T-cell (primary cell): ENCODE results near the gene POC1B. TPM values are rescaled to one million over a fixed set of nuclear protein-coding genes. Genes with fewer than 3 reads are reported as not detected.

Experiments
- ATAC-seq, 4 experiments: fragments of 200-7000 bp in 3 of 4; fragments of 150-1000 bp in 1 of 4; cut with Tn5 transposase; replicated peaks in 1 of 4; 1 replicate in 3 of 4; 2 replicates in 1 of 4; pipeline ENCODE4 v1.10.0; 2021; ENCODE audit warnings: moderate library complexity in 3 of 4, mild to moderate bottlenecking in 2 of 4, moderate number of reproducible peaks in 1 of 4
- CTCF ChIA-PET, 2 donors: fragments of 300-600 bp; sonication (Branson Sonifier 250); formaldehyde crosslinking; loops; one replicate each; lab custom pipeline; 2022; ENCODE audit warnings: antibody characterized with exemption in 2 of 2; lab: Charles Lee
- POLR2A ChIA-PET, 2 donors: fragments of 300-600 bp; sonication (Branson Sonifier 250); formaldehyde crosslinking; loops; one replicate each; lab custom pipeline; 2022; ENCODE audit warnings: antibody characterized with exemption in 2 of 2; lab: Charles Lee
- DNase-seq, 35 experiments: peaks; one replicate each; pipeline versions ENCODE4 v3.0.0 to v3.0.0-alpha.2; 2013 to 2023
- H3K27ac ChIP-seq: one replicate; pipeline ENCODE4 v1.5.1; 2013; ENCODE audit warnings: low read length
- H3K27me3 ChIP-seq, 2 experiments: replicated peaks in 1 of 2; 1 replicate in 1 of 2; 2 replicates in 1 of 2; pipeline versions ENCODE4 v1.6.1 to v1.7.0; 2013; ENCODE audit warnings: low read length in 1 of 2, mixed read lengths in 1 of 2; ENCODE audit not compliant: control insufficient read depth in 2 of 2, insufficient read depth in 2 of 2; ENCODE audit errors: extremely low read depth in 1 of 2
- H3K36me3 ChIP-seq, 2 donors: 1 replicate in 1 of 2; 2 replicates in 1 of 2; pipeline versions ENCODE4 v1.6.1 to v1.7.0; 2013; ENCODE audit warnings: low read length in 1 of 2; ENCODE audit not compliant: control insufficient read depth in 2 of 2, insufficient read depth in 1 of 2; ENCODE audit errors: extremely low read depth in 1 of 2
- H3K4me1 ChIP-seq, 2 experiments: 1 replicate in 1 of 2; 2 replicates in 1 of 2; pipeline versions ENCODE4 v1.6.1 to v1.7.0; 2013; ENCODE audit warnings: low read length in 2 of 2, mixed read lengths in 1 of 2; ENCODE audit not compliant: insufficient read depth in 2 of 2, control insufficient read depth in 1 of 2; ENCODE audit errors: extremely low read depth in 1 of 2
- H3K4me3 ChIP-seq, 2 donors: 1 replicate in 1 of 2; 2 replicates in 1 of 2; pipeline versions ENCODE4 v1.5.1 to v1.7.0; 2013; ENCODE audit warnings: mild to moderate bottlenecking in 2 of 2, low read length in 1 of 2, moderate library complexity in 1 of 2; ENCODE audit not compliant: control insufficient read depth in 1 of 2; ENCODE audit errors: extremely low read depth in 1 of 2
- H3K9me3 ChIP-seq: 2 replicates; pipeline ENCODE4 v1.7.0; 2013
- H3K27ac Mint-ChIP-seq, 2 donors: one replicate each; pipeline ENCODE4 v1.8.0; 2020 to 2021; ENCODE audit warnings: mild to moderate bottlenecking in 2 of 2, mixed read lengths in 2 of 2
- H3K27me3 Mint-ChIP-seq, 2 donors: one replicate each; pipeline ENCODE4 v1.8.0; 2021 to 2022; ENCODE audit warnings: mixed read lengths in 2 of 2
- H3K36me3 Mint-ChIP-seq: one replicate; pipeline ENCODE4 v1.8.0; 2021; ENCODE audit warnings: mixed read lengths
- H3K4me1 Mint-ChIP-seq, 3 donors: one replicate each; pipeline ENCODE4 v1.8.0; 2020 to 2022; ENCODE audit warnings: mixed read lengths in 3 of 3, mild to moderate bottlenecking in 1 of 3
- H3K4me3 Mint-ChIP-seq, 3 donors: one replicate each; pipeline ENCODE4 v1.8.0; 2020 to 2022; ENCODE audit warnings: mild to moderate bottlenecking in 3 of 3, mixed read lengths in 3 of 3, moderate library complexity in 3 of 3
- H3K9me3 Mint-ChIP-seq, 3 donors: one replicate each; pipeline ENCODE4 v1.8.0; 2020 to 2022; ENCODE audit warnings: mixed read lengths in 3 of 3
- whole genome bisulfite sequencing: methylation state at CpG from one replicate; pipeline ENCODE4 v1.1.5; 2013; ENCODE audit warnings: missing lambda C conversion rate; ENCODE audit not compliant: insufficient coverage; 5-methylcytosine and 5-hydroxymethylcytosine counted together
- total RNA-seq, 35 experiments: library from RNA in 6 of 35; stranded (reverse) in 6 of 35; fragments of 120-200 nt in 1 of 35; gene quantifications; one replicate each; pipeline versions ENCODE4 v1.2.1 to v1.2.4 and lab custom pipeline; 2013 to 2026

POC1B gene
- total RNA-seq, 5 donors from 2014 or later (not counting 1 experiment from before 2014, with no cell fraction given) = 17.2 to 25.5 (median 18.9) TPM

- Mint-ChIP-seq H3K4me3 (no peak overlapping the region), H3K36me3 (peaks cover 43% of the 10 kb centered on the region), H3K4me1 (peaks cover 6 to 19% (median 15%) of the 10 kb centered on the region in 3 donors), H3K9me3 (no peaks in the 10 kb centered on the region), H3K27me3 (no peaks in the 10 kb centered on the region), H3K27ac (no peak overlapping the region)
- POLR2A ChIA-PET = interaction anchor here in 1 of 2 donors (0.6 kb wide), 1 partner anchor 1013 kb away, joined by 5 read pairs; no protein-coding TSS in a partner anchor
- no peaks in the 10 kb centered on the region for H3K27me3 ChIP-seq
- 94% methylated on average over 3 of the region's 4 CpGs for WGBS
- CTCF ChIA-PET = interaction anchor here in 1 of 2 donors (2.0 kb wide), 1 partner anchor 28 kb away, joined by 5 read pairs; the partner anchor contains the start of gene GALNT4
- no peak overlapping the region for H3K4me3 ChIP-seq
- H3K9me3 ChIP-seq = no peaks in the 10 kb centered on the region
- ATAC-seq (no peak), DNase-seq (no peak)
- no peak overlapping the region for H3K27ac ChIP-seq
- H3K4me1 ChIP-seq = no peaks in the 10 kb centered on the region
- H3K36me3 ChIP-seq = peaks cover 0 to 7% of the 10 kb centered on the region in 2 donors
Measured at GRCh38 chr12:89497005-89497404, 28.8 kb downstream of the POC1B start.

- CTCF ChIA-PET = no interaction called here
- H3K27ac Mint-ChIP-seq = peak overlapping the region; percentile 71 to 82
Measured at GRCh38 chr12:89494411-89495231, 31.2 kb downstream of the POC1B start.

GRCh38 chr12:89493670-89494302, 32.1 kb downstream of the POC1B start:
- Histone ChIP-seq H3K36me3 (peaks cover 5 to 27% of the 10 kb centered on the region in 2 donors), H3K4me1 (no peaks in the 10 kb centered on the region), H3K27me3 (no peaks in the 10 kb centered on the region), H3K27ac (no peak overlapping the region), H3K9me3 (no peaks in the 10 kb centered on the region), H3K4me3 (no peak overlapping the region)
- Mint-ChIP-seq H3K9me3 (no peaks in the 10 kb centered on the region), H3K4me3 (no peak overlapping the region), H3K36me3 (peaks cover 36% of the 10 kb centered on the region), H3K4me1 (peaks cover 0 to 19% (median 15%) of the 10 kb centered on the region in 3 donors), H3K27ac (no peak overlapping the region), H3K27me3 (no peaks in the 10 kb centered on the region)
- POLR2A ChIA-PET = interaction anchor here (0.5 to 0.9 kb wide), 2 partner anchors 19 to 20 kb away, joined by 3 read pairs; no protein-coding TSS in a partner anchor
- no peak for DNase-seq
- CTCF ChIA-PET = no interaction called here
- no peak for ATAC-seq
- no CpG with 5 or more reads among the region's 5 CpGs for WGBS

More at GRCh38 chr12:89494411-89495231, 31.2 kb downstream of the POC1B start:
- ATAC-seq = peak in 3 of 4 experiments; percentile 43 to 75 (median 45)
- peaks cover under 1 to 19% of the 10 kb centered on the region in 2 donors for H3K36me3 ChIP-seq
- DNase-seq = peak in 2 of 35 experiments; percentile 7 to 9
- POLR2A ChIA-PET = interaction anchor here in 1 of 2 donors (0.6 kb wide), 1 partner anchor 1751 kb away, joined by 5 read pairs; no protein-coding TSS in a partner anchor
- no peaks in the 10 kb centered on the region for H3K27me3 ChIP-seq
- H3K27ac ChIP-seq = no peak overlapping the region
- peaks cover 0 to 19% (median 15%) of the 10 kb centered on the region in 3 donors for H3K4me1 Mint-ChIP-seq
- H3K27me3 Mint-ChIP-seq = no peaks in the 10 kb centered on the region
- H3K36me3 Mint-ChIP-seq = peaks cover 41% of the 10 kb centered on the region
- WGBS = 60% methylated on average over 3 of the region's 9 CpGs
- H3K9me3 ChIP-seq = no peaks in the 10 kb centered on the region
- no peaks in the 10 kb centered on the region for H3K4me1 ChIP-seq
- no peaks in the 10 kb centered on the region for H3K9me3 Mint-ChIP-seq
- no peak overlapping the region for H3K4me3 ChIP-seq
- no peak overlapping the region for H3K4me3 Mint-ChIP-seq

GRCh38 chr12:89492883-89493282, 33.0 kb downstream of the POC1B start:
- H3K4me1 Mint-ChIP-seq = peaks cover 0 to 19% (median 15%) of the 10 kb centered on the region in 3 donors
- ChIA-PET CTCF (interaction anchor here in 1 of 2 donors (0.6 kb wide), 1 partner anchor 18 kb away, joined by 3 read pairs; no protein-coding TSS in a partner anchor), POLR2A (interaction anchor here (0.5 to 0.9 kb wide), 2 partner anchors 19 to 20 kb away, joined by 3 read pairs; no protein-coding TSS in a partner anchor)
- H3K27me3 Mint-ChIP-seq = no peaks in the 10 kb centered on the region
- DNase-seq (no peak), ATAC-seq (no peak)
- Histone ChIP-seq H3K9me3 (no peaks in the 10 kb centered on the region), H3K27ac (no peak overlapping the region), H3K4me1 (no peaks in the 10 kb centered on the region), H3K27me3 (no peaks in the 10 kb centered on the region), H3K4me3 (no peak overlapping the region), H3K36me3 (peaks cover 5 to 30% of the 10 kb centered on the region in 2 donors)
- H3K4me3 Mint-ChIP-seq = no peak overlapping the region
- 77% methylated on average over 5 of the region's 5 CpGs for WGBS
- H3K27ac Mint-ChIP-seq = no peak overlapping the region
- no peaks in the 10 kb centered on the region for H3K9me3 Mint-ChIP-seq
- H3K36me3 Mint-ChIP-seq = peaks cover 38% of the 10 kb centered on the region

DNA sequence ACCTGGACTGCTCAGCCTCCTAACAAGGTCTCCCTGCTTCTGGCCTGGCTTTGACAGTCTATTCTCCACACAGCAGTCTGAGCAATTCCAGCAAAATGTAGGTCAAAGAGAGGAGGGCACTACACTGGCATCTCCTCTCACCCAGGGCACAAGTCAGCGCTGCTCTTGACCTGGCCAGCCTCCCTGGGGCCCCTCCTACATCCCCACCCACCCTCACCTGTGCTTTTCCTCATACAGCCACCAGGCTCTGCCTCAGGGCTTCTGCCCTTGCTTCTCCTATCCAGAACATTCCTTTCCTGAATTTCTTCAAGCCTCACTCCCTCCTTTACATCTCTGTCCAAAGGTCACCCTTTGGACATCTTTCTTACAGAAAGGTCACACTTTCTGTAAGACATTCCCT, 34.9 kb downstream of the POC1B start:
- Mint-ChIP-seq H3K9me3 (no peaks in the 10 kb centered on the region), H3K27me3 (no peaks in the 10 kb centered on the region), H3K27ac (no peak overlapping the region), H3K36me3 (peaks cover 50% of the 10 kb centered on the region), H3K4me3 (no peak overlapping the region), H3K4me1 (peaks cover 5 to 18% (median 13%) of the 10 kb centered on the region in 3 donors)
- CTCF ChIA-PET = no interaction called here
- Histone ChIP-seq H3K36me3 (peaks cover 5 to 46% of the 10 kb centered on the region in 2 donors), H3K27ac (no peak overlapping the region), H3K4me1 (no peaks in the 10 kb centered on the region), H3K4me3 (no peak overlapping the region), H3K9me3 (no peaks in the 10 kb centered on the region), H3K27me3 (no peaks in the 10 kb centered on the region)
- 100% methylated on average over 1 of the region's 1 CpG for WGBS
- ATAC-seq (no peak), DNase-seq (no peak)
- POLR2A ChIA-PET = no interaction called here

DNA sequence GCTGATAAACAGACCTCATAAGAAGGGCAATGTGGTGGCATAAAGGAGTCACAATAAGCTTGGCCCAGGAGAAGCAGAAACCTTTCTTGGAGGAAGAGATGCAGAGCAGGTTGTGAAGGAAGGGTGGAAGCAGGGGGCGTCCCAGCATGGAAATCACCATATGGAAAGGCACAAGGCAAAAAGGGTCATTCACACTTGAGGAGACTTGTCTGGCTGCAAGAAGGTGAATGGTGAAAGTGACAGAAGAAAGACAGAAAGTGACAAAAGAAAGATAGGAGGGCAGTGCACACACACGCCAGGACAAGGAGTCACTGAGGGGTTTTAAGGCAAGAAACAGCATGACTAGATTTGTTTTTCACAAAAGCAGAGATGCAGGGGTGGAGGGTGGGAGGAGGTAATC, 39.6 kb downstream of the POC1B start:
- no peak for DNase-seq
- ChIA-PET POLR2A (interaction anchor here in 1 of 2 donors (0.6 kb wide), 1 partner anchor 10 kb away, joined by 3 read pairs; no protein-coding TSS in a partner anchor), CTCF (no interaction called here)
- H3K27ac ChIP-seq = no peak overlapping the region
- H3K27me3 ChIP-seq = no peaks in the 10 kb centered on the region
- no peak overlapping the region for H3K4me3 ChIP-seq
- H3K36me3 Mint-ChIP-seq = peaks cover 61% of the 10 kb centered on the region
- no peak overlapping the region for H3K4me3 Mint-ChIP-seq
- peaks cover 5 to 50% of the 10 kb centered on the region in 2 donors for H3K36me3 ChIP-seq
- H3K4me1 ChIP-seq = no peaks in the 10 kb centered on the region
- WGBS = 93% methylated on average over 2 of the region's 2 CpGs
- H3K9me3 ChIP-seq = no peaks in the 10 kb centered on the region
- no peak overlapping the region for H3K27ac Mint-ChIP-seq
- H3K4me1 Mint-ChIP-seq = peaks cover 1 to 5% (median 2%) of the 10 kb centered on the region in 3 donors
- no peaks in the 10 kb centered on the region for H3K9me3 Mint-ChIP-seq
- no peak for ATAC-seq
- no peaks in the 10 kb centered on the region for H3K27me3 Mint-ChIP-seq
